GM04504 (cell line): ENCODE results near the gene PHF1.

ENCODE experiments used
- DNase-seq: peaks from one replicate; pipeline ENCODE4 v3.0.0-alpha.2; 2012; ENCODE audit warnings: low read depth

The PHF1 gene

GRCh38 chr6:33433001-33433543 lies 22.3 kb downstream of the PHF1 start:
- DNase-seq, result no peak

- DNase-seq, result no peak
These were observed 22.9 kb downstream of the PHF1 start for GRCh38 chr6:33433544-33434191.

GRCh38 chr6:33434961-33435360 lies 24.1 kb downstream of the PHF1 start:
- no peak for DNase-seq

- DNase-seq, result no peak
These were observed 26.9 kb downstream of the PHF1 start for GRCh38 chr6:33437666-33438065.

GRCh38 chr6:33438978-33439594 lies 28.3 kb downstream of the PHF1 start:
- DNase-seq, result no peak

GRCh38 chr6:33439956-33440648 lies 29.3 kb downstream of the PHF1 start:
- DNase-seq, result no peak

GRCh38 chr6:33440649-33441309 lies 30.0 kb downstream of the PHF1 start:
- DNase-seq, result no peak

- DNase-seq, result no peak
These were observed 30.6 kb downstream of the PHF1 start for GRCh38 chr6:33441457-33441856.

GRCh38 chr6:33442283-33442682 lies 31.5 kb downstream of the PHF1 start:
- no peak for DNase-seq

- no peak for DNase-seq
These were observed 32.2 kb downstream of the PHF1 start for GRCh38 chr6:33443025-33443424.

GRCh38 chr6:33443619-33444504 lies 33.0 kb downstream of the PHF1 start:
- DNase-seq, result no peak

GRCh38 chr6:33445119-33445603 lies 34.3 kb downstream of the PHF1 start:
- no peak for DNase-seq

- no peak for DNase-seq
These were observed 35.5 kb downstream of the PHF1 start for GRCh38 chr6:33446356-33446755.

- no peak for DNase-seq
These were observed 39.6 kb downstream of the PHF1 start for GRCh38 chr6:33450434-33450833.

GRCh38 chr6:33451606-33452005 lies 40.8 kb downstream of the PHF1 start:
- no peak for DNase-seq

- no peak for DNase-seq
These were observed 41.7 kb downstream of the PHF1 start for GRCh38 chr6:33452496-33452895.

GRCh38 chr6:33453393-33454008 lies 42.7 kb downstream of the PHF1 start:
- no peak for DNase-seq

- peak; percentile 91 for DNase-seq
These were observed 43.5 kb downstream of the PHF1 start, which contains the start of gene ZBTB9 for GRCh38 chr6:33454009-33454946. TSS of gene ZBTB9 (plus strand) at chr6:33454576. CDS start at chr6:33455101, 525 bp downstream.

GRCh38 chr6:33455051-33455450 lies 44.2 kb downstream of the PHF1 start:
- no peak for DNase-seq

GRCh38 chr6:33456156-33456555 lies 45.3 kb downstream of the PHF1 start:
- no peak for DNase-seq
